GM21526 (cell line): Measurements from ENCODE around the gene ARHGAP26.

Source experiments
- ATAC-seq: cut with Tn5 transposase; IDR thresholded peaks from one replicate; pipeline ENCODE4 v1.9.1; 2021; ENCODE audit warnings: moderate library complexity; ENCODE audit not compliant: unreplicated experiment, low FRiP score

The ARHGAP26 gene

DNA sequence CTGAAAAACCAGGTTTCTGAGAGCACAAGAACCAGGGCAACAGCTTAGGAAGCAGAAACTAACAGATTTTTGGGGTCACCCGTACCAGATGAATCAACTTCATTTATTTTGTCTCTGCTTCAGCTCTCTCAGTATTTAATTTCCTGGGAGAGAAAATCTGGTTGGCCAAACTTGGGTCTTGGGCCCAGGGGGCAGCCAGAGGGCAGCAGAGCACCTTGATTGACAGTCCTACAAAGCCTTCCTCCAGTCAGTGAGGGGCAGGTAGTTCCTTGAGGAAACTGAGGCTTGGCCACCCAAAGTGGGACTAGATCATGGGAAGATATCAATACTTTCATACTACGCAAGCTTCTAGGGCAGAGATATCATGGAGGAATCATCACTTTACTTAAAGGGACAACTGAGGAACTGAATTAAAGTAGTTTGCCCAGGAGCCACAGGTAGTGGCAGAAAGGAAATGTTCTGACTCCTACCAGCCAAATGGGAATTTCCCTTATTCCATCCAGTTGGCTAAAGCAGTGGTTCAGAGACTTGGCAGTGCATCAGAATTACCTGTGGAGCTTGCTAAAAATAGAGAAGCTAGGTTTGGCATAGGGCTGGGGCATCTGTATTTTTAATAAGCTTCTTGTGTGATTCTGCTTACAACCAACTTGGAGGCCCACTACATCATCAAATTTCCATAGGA lies 21.5 kb upstream of the ARHGAP26 start:
- no peak for ATAC-seq

DNA sequence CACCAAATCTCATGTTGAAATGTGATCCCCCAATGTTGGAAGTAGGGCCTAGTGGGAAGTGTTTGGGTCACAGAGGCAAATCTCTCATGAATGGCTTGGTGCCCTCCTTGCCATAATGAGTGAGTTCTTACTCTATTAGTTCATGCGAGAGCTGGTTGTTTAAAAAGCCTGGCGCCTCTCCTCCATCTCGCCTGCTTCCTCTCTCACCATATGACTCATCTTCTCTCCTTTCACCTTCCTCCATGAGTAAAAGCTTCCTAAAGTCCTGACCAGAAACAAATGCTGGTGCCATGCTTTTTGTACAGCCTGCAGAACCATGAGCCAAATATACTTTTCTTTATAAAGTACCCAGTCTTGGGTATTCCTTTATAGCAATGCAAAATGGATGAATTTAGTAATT lies 20.9 kb upstream of the ARHGAP26 start:
- no peak for ATAC-seq

DNA sequence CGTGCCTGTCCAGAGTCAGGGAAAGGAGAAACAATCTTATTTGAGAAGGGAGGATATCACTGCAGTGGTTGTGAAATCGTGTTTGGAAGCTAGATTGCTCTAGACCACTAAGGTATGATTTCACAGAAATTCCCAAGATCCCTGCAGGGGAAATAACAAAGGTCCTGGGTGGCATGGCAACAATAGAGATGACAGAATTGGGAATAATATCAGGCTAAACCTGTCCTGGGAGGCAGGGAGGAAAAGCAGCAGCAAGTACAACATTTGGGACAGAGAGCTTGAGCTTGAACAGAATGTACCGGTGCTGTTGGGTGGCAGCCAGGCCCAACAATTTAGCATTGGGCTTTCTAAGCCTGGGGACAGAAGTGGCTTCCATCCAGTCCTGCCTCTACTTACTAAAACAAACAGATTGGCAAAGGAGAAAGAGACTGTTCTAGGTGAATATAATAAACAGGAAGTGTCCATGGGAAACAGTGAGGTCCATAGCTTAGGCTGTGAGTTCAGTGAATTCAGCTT lies 17.0 kb upstream of the ARHGAP26 start:
- ATAC-seq, result no peak

DNA sequence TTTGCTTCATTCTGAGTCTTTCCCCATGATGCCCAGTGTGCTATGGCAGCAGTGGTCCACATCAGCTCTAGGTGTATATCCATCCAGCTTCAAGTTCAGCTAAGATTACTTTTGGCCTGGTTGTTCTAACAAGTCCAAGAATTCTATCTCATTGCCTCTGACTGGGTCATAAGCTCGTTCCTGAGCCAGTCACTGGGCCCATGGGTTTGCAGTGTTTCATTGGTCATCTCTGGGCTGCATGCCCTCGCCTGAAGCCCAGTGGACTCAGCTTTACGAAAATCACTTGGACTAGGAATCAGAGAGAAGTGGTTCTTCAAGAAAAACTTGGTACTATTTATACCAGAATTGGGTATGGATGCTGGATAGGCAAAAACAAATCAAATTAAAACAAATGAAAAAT lies 16.1 kb upstream of the ARHGAP26 start:
- no peak for ATAC-seq

DNA sequence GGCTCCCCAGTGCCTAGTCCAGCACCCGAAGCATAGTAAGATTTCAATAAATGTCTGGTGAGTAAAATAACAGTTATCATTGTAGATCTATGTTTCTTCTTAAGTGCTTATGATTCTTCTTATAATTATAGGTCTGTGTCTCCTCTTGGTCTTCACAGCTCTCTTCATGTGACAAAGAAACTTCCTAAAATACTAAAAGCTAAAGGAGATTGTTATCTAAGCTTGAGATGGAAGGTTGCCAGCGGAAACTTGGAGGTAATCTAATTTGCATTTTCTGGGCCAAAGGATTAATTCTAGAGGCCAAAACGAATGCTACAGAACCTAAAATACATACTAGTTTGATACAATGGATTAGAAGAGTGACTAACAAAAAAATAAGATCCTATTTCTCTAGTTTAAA lies 13.6 kb upstream of the ARHGAP26 start:
- ATAC-seq, result no peak

DNA sequence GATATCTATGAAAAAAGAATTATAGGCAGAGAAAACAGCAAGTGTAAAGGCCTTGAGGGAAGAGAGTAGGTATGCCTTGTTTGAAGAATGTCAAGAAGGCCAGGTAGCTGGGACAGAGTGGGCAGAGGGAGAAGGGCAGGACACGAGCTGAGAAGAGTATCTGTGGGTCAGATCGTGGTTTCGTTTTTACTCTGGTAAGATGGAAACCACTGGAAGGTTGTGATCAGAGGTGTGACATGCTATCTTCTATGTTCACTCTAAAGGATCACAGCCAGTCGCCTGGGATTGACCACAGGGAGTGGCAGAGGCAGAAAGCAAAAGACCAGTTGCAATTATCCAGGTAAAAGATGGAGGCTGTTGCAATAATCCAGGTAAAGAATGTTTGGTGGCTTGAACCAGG lies 12.6 kb upstream of the ARHGAP26 start:
- no peak for ATAC-seq

DNA sequence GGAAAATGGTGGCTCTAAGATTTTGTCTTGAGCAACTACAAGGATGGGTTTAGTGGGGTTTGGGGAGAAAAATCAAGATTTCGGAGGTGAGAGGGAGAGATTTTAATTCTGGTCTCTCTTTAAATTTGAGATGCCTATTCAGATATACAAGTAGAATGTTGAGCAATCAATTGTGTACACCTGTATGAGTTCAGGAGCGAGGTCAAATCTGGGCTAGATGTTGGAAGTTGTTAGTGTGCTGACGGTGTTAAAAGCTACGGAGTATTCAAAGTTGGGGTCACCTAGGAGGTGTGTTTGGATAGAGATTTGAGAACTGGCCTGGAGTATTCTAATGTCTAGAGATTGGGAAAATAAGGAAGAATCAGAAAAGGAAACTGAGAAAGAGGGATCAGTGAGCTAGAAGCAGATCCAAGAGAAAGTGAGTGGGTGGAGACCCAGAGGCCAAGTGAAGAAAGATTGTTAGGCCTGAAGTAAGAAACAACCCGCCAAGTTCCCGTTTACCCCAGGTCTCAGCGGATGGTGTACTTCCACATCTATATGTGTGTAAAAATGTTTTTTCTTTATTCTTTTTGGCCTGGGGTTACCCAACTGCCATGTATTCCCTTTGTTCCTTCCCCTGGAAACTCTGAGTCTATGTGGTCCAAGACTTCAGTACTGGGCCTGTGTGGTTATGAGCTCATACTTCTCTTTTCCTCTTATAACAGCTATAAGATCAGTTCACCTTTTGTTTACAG lies 11.9 kb upstream of the ARHGAP26 start:
- no peak for ATAC-seq

DNA sequence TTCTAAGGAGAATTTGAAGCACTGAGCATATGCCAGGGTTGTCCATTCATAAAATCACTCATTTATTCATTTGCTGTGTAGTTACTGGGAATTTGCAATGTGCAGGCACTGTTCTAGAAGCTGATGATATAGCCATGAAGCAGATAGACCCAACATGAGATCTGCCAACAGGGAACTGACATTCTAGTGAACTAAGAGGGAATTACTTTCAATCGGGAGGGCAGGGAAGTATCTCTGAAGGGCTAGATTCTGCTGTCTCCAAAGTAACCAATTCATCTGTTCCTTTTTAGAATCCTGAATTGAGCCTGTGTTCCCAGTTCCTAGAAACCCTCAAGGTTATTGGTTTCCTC lies 11.4 kb upstream of the ARHGAP26 start:
- ATAC-seq, result no peak

DNA sequence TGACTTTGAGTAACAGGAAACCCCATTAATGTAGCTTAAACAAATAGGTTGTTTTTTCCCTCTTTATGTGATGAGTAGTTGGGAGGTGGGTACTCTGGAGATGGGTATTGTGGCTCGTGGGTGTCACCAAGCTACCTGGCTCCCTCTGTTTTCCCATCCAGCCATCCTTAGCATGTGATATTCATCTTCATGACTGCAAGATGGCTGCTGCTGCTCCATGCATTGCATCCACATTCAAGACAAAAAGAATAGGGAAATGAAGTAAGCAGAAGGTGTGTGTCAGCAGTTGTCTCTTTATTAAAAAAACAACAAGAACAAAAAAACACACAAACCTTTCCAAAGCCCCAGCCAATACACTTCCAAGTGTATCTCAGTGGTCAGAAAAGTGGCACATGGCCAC lies 6.5 kb upstream of the ARHGAP26 start:
- ATAC-seq, result no peak

DNA sequence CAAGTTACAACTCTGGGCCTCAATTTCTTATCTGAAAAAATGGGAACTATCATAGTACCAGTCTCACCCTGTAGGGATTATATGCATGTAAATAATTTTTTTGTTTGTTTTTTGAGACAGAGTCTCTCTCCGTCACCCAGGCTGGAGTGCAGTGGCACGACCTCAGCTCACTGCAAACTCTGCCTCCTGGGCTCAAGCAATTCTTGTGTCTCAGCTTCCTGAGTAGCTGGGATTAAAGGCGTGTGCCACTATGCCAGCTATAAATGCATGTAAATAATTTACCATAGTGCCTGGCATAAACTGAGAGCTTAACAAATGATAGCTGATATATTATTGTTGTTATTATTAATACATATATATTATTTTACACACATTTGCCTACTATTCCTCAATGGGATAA lies 3.0 kb upstream of the ARHGAP26 start:
- no peak for ATAC-seq

DNA sequence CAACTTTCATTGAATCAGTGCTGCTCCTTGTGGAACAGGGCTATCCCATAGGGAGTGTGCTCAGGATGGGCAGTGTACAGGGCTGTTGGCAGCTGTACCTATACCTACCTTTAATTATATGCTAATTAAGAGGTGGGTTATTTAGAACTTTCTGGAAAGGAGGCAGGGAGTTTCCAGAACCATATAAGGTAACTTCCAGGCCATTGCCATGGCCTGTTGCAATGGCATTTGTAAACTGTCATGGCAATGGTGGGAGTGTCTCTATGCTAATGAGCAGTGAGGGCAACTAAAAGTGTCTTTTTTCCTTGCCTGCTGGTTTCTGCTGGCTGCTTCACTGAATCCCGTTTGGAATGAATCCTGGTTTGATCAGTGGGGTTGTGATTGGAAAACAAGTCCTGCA lies 2.3 kb upstream of the ARHGAP26 start:
- ATAC-seq, result no peak

DNA sequence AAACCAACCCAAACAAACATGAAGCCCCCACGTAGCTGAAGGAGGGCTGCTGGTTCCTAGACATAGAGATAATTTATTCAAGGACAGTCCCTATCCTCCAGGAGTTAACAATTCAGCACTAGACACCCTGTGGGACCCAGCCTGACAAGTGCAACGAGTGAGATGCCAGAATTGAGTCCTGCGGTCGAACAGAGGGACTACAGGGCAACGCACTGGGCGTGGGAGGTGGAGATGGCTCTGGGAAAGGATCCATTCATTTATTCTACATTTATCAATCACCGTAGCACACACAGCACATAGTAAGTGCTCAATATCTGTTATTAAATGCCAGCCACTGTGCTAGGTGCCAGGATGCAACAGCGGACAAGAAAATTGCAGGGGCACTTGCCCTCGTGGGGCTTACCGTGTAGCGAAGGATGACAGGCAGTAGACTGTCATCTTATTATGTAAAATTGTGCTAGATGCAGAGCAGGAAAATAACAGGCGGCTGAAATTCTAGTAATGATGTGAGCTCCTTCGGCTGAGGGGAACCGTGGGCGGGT lies 855 bp upstream of the ARHGAP26 start:
- no peak for ATAC-seq

DNA sequence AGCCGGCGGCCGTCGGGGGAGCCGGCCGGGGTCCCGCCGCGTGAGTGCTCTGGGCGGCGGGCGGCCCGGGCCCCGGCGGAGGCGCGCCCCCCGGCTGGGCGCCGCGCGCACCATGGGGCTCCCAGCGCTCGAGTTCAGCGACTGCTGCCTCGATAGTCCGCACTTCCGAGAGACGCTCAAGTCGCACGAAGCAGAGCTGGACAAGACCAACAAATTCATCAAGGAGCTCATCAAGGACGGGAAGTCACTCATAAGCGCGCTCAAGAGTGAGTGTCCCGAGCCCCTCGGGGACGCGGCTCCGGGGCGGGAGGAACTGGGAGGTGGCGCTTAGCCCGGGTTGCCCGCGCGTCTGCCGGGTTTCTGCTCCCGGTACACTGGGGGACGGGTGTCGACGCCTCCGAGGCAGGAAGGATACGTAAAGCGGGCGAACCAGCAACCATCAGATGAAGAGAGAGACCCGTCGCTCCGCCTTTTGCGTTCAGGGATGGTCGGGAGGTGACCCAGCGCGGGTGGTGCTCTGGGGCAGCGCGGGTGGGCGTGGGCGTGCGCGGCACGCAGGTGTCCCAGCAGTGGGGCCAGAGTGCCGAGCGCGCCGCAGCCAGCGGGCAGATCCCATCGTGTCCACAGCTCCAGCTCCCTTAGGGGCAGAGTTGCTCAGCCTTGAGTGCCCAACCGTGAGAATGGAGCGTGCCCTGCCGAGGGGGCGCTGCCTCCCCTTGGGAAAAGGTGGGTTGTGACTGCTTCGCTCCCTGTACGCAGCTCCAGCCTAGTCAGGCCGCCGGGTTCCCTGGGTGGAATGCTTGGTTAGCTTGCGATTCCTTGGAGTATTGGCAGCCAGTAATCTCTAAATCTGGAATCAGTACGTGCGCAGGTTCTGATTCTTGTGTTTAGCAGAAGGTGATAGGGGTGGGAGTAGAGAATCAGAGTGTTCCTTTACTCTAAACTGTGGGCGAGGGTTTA lies 753 bp downstream of the ARHGAP26 start:
- ATAC-seq, result peak; percentile 30

DNA sequence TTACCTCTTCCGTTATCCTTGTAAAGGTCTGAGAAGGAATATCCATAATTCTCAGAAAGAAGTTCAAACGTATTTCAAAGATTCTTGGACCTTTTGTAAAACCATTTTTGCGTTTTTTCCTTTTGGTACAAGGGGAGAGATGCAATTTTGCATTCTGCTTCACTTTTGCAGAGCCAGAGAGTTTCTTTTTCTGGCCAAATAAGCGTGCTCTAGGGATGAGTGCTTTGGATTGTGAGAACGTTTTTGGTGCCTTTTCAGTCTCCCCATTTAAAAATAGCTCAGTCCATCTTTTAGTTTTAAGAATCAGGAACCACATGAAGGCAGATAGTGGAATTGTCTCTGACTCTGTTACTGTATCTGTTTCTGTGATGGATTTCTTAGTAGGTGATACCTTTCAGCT lies 1.5 kb downstream of the ARHGAP26 start:
- ATAC-seq, result no peak

DNA sequence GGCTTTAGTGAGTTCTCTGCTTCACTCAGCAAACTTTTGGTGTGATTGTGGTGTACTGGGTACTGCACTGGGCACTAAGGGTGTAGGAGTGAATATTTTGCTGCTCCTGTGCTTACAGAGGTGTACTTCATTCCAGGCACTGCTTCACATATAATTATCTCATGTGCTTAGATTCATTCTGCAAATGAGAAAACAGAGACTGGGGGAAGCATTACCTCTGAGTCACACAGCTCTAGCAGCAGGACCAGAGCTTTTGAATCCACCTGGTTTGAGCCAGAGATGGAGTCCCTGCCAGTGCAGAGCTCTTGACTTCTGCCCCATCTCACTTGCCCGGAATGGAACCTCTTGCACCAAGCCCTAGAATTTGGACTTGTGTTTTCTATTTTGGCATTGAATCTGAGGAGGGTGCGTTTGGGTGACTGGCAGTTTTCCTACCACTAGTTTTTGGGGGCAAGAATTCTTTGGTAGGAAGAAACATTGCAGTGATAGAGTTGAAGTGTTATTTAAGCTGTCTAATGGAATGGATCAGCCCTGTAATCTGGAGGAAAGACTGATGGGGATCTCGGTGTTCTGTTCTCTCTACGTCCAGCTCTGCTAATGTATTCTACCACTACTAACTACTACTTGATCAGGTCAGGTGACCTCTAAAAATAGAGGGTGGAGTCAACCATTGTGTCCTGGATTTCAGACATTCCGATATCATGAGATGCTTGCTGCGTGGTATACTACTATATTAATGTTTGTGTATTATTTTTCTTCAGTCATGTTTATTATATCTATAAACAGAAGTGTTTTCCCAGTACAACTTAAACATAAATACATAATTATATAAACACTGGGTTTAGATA lies 2.5 kb downstream of the ARHGAP26 start:
- ATAC-seq, result no peak

DNA sequence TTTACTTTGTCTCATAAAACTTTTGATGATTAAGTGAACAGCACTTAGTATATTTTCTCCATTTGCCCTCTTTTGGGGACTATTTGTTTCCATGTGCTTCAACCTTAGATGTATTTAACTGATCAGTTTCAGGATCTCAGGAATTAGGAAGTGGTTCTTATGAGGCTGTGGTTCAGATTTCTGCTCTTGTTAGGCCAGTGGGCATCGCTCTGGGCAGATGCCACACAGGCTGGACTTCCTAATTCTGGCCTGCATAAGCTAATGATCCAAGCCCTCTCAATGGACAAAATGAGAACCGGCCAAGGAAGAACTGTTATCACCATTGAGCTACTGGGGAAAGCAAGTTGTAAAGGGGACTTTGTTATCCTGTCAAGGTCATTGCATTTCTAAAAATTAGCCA lies 6.9 kb downstream of the ARHGAP26 start:
- ATAC-seq, result no peak

DNA sequence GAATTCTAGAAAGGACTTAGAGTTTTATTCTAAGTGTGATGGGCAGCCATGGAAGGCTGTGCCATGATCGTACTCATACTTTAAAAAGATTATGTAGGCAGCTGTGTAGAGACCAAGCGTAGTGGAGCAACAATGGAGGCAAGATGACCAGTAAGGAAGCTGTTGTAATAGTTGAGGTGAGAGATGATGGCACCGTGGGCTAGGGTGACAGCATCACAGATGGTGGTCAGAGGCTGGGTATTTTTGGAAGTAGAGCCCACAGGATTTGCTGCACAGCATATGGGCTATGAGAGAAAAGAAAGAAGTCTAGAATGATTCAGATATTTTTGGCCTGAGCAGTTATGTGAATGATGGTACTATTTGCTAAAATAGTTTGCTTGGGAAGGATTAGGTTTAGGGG lies 7.7 kb downstream of the ARHGAP26 start:
- no peak for ATAC-seq

DNA sequence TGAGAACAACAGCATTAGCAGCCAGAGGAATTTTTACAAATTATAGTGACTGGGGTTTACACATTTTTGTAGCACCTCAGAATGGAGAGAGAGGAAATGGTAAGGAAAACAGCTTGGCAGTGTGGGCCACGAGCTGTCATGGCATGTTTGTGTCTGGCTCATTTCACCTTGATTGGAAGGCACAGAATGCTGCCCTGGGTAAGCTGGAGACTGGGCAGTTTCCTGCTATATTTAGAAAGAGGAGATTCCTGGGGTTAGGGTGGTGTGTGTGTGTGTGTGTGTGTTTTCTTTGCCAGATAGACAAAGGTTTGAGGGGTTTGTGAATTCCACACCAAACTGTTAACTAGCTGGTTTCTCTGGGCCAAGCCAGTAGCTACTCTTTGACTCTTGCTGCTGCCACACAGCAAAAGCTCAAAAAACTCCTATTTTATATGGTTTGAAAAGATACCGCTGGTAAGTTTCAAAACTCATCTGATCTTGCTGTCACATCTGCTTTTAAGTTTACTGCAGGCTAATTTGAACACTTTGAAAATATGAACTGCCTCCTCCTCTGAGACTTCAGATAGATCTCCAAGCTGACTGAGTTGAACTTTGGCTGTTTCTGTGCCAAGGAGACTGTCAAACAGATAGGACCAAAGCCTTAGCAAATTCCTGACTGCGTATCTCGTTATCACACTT lies 9.1 kb downstream of the ARHGAP26 start:
- ATAC-seq, result no peak

DNA sequence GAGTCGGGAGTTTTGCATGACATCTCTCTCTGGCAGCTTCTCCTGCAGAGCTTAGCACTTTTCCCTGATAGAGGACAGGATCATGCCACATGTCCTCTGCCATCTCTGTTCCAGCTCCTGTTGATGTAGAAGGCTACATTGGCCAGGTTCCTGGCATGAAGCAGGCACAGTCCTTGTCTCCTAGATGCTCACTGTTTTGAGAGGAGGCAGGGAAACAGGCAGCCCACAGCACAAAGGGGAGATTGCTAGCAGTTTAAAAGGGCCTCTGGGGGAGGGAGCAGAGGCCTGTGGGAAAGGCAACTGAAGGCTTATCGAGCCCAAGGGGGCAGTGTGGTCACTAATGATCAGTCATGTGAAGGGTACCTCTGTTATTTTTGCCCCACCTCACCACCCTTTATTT lies 10.7 kb downstream of the ARHGAP26 start:
- no peak for ATAC-seq
